Naive B cell (primary cell): ENCODE measurements around the gene CDON. TPM values are rescaled to one million over a fixed set of nuclear protein-coding genes. Genes with fewer than 3 reads are reported as not detected.
"Not testable (repeated sequence)": the region's sequence is repeated elsewhere in the genome, so short reads cannot be mapped to it uniquely, and the experiment has no call there.

Experiments
- ATAC-seq, 2 donors: fragments of 150-1000 bp; cut with Tn5 transposase; 2 replicates each; pipeline ENCODE4 v1.10.0; 2021; ENCODE audit warnings: low read depth in 2 of 2, mild to moderate bottlenecking in 2 of 2, moderate library complexity in 2 of 2
- DNase-seq: peaks from one replicate; pipeline ENCODE4 v3.0.0; 2022
- H3K27ac Mint-ChIP-seq, 6 donors: one replicate each; pipeline ENCODE4 v1.8.0; 2020 to 2022; ENCODE audit warnings: mild to moderate bottlenecking in 6 of 6, mixed read lengths in 6 of 6, moderate library complexity in 5 of 6, inconsistent platforms in 2 of 6
- H3K27me3 Mint-ChIP-seq, 3 donors: one replicate each; pipeline ENCODE4 v1.8.0; 2021 to 2022; ENCODE audit warnings: mixed read lengths in 3 of 3, mild to moderate bottlenecking in 1 of 3
- H3K36me3 Mint-ChIP-seq, 2 donors: one replicate each; pipeline ENCODE4 v1.8.0; 2020 to 2022; ENCODE audit warnings: mixed read lengths in 2 of 2, inconsistent platforms in 1 of 2, mild to moderate bottlenecking in 1 of 2
- H3K4me1 Mint-ChIP-seq, 3 donors: one replicate each; pipeline ENCODE4 v1.8.0; 2020 to 2022; ENCODE audit warnings: mixed read lengths in 3 of 3, inconsistent platforms in 1 of 3, mild to moderate bottlenecking in 1 of 3, moderate library complexity in 1 of 3
- H3K4me3 Mint-ChIP-seq, 8 donors: one replicate each; pipeline ENCODE4 v1.8.0; 2020 to 2022; ENCODE audit warnings: mild to moderate bottlenecking in 8 of 8, mixed read lengths in 8 of 8, moderate library complexity in 8 of 8, inconsistent platforms in 2 of 8
- H3K9me3 Mint-ChIP-seq, 7 donors: one replicate each; pipeline ENCODE4 v1.8.0; 2020 to 2022; ENCODE audit warnings: mixed read lengths in 7 of 7, mild to moderate bottlenecking in 5 of 7, inconsistent platforms in 2 of 7, moderate library complexity in 1 of 7
- polyA plus RNA-seq, 6 donors: library from polyadenylated mRNA; unstranded; fragments of 300-500 nt; fragmentation: Illumina TruSeq; gene quantifications; one replicate each; pipeline ENCODE4 v1.2.3, GENCODE V29; 2021; ENCODE audit warnings: low read depth in 6 of 6

Gene CDON
- polyA plus RNA-seq, 6 donors from 2014 or later: not detected

DNA sequence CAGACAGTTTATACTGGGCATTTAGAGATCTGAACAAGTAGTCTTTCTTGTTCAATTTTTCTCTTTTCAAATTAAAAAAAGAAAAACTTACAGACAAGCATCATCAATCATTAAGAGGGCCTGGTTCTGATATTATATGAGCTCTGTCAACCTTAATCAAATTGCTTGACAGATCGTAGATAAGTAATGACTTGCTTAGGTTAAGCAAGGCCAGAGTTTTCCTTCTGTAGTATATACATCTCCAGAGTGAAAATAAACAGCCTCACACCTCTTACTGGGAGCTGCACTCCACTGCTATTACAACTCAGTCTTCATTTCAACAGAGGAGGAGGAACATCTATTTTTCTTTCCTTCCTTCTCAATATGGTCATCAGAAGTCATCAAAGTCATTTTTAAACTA is 13.5 kb downstream of the CDON start:
- H3K4me1 Mint-ChIP-seq: no peaks in the 10 kb centered on the region
- H3K36me3 Mint-ChIP-seq: no peaks in the 10 kb centered on the region
- DNase-seq (no peak), ATAC-seq (no peak)
- H3K27me3 Mint-ChIP-seq: peaks cover 17 to 20% (median 20%) of the 10 kb centered on the region in 3 donors
- H3K9me3 Mint-ChIP-seq: no peaks in the 10 kb centered on the region
- no peak overlapping the region for H3K4me3 Mint-ChIP-seq
- H3K27ac Mint-ChIP-seq: no peak overlapping the region

DNA sequence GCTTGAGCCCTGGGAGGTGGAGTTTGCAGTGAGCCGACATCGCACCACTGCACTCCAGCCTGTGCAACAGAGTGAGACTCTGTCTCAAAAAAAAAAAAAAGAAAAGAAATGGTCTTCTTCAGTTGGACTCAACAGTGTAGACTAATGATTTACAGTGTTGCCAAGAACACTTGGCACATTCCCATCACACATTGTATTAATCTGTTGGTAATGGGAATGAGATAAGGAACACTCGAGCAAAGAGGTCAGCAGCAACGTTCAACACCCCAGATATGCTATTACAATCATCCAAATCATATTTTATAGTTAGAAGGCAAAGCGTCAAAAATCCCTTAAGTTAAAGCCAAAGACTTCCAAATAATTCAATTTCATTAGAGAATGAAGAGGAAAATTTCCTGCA is 14.5 kb downstream of the CDON start:
- DNase-seq (no peak), ATAC-seq (no peak)
- Mint-ChIP-seq H3K9me3 (no peaks in the 10 kb centered on the region), H3K36me3 (no peaks in the 10 kb centered on the region), H3K4me1 (no peaks in the 10 kb centered on the region), H3K4me3 (no peak overlapping the region), H3K27ac (no peak overlapping the region), H3K27me3 (peaks cover 16 to 24% (median 17%) of the 10 kb centered on the region in 3 donors)

DNA sequence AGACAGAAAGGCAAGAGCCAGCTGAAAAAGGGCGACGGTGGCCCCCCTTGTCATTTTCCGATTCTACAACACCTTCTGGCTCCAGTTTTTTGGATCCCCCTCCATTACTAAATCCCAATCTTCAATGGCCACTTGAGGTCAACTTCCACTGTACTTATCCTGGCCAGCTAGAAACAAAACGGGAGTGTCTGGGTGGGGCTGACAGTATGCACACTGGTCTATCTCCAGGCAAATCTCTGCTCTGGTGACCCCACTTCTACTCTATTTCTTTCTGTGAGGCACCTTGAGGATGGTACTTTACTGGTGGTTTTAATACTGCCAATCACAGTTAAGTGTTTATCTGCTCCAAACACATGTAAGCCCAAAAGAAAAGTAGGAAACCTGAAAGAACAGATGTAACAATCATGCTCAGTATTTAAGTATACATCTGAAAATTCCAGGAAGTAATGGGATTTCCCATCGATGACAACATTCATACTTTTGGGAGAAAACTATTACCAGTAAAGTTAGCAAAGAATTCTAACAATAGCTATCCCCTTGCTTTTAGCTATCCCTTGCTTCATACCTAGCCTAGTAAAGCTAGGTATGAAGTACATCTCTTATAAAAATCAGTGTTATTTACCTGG is 16.0 kb downstream of the CDON start:
- DNase-seq: no peak
- H3K4me3 Mint-ChIP-seq: no peak overlapping the region

DNA sequence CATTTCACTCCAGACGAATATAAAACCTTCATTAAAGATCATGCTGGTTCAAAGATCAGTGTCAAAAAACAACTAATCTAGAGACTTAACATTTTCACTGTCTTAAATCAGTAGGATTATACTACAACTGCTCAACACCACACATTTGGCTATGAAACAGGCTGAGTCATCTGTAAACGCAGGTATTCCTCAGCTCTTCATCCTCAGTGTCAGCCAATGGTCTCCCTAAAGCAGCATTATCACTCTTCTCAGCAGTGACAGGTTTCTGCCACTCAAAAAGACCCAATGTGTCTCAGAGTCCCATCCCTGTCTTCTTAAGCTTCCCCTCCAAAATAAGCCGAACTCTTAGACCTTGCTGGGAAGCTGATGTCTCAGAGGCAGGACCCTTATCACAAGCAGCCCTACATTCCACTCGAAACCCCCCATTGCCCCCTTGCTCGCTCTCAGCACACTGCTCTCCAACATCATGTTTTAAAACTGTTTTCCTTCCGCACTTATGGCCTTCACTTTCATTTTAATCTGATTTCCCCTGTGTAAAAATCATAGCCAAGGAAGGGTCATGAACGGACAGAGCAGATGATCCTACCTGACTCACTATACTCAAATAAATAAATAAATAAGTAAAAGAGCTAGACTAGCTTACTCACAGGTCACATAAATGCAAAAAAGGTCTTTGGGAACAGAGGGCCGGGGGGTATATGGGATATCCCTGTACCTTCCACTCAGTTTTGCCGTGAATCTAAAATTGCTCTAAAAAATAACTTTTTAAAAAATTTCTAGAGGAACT is 23.0 kb downstream of the CDON start:
- Mint-ChIP-seq H3K4me1 (no peaks in the 10 kb centered on the region), H3K36me3 (no peaks in the 10 kb centered on the region)

More for the DNA sequence above, 16.0 kb downstream of the CDON start:
- Mint-ChIP-seq H3K9me3 (no peaks in the 10 kb centered on the region), H3K27ac (no peak overlapping the region), H3K4me1 (no peaks in the 10 kb centered on the region), H3K27me3 (peaks cover 16 to 24% (median 17%) of the 10 kb centered on the region in 3 donors), H3K36me3 (no peaks in the 10 kb centered on the region)
- ATAC-seq: no peak

DNA sequence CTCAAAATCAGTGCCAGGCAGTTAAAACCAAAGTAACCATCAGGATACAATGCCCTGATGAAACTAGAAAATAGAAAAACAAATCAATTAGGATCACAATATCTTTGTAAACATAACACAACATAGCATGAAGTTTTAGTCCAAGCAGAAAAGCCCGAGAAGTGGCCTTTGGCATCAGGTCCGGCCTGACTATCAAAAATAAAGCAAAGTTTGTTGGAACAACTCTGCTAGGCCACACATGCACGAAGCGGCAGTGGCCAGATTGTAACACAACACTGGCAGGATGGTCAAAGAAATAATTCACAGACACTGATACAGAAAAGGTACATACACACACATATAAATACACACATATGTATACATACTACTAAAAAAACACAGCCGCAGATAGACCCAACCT is 26.9 kb downstream of the CDON start:
- Mint-ChIP-seq H3K9me3 (peaks cover 0 to 5% (median 0%) of the 10 kb centered on the region in 7 donors), H3K4me3 (no peak overlapping the region), H3K4me1 (no peaks in the 10 kb centered on the region), H3K36me3 (no peaks in the 10 kb centered on the region), H3K27ac (no peak overlapping the region), H3K27me3 (peaks cover 22 to 35% (median 35%) of the 10 kb centered on the region in 3 donors)
- DNase-seq (no peak), ATAC-seq (no peak)

More for the DNA sequence above, 23.0 kb downstream of the CDON start:
- no peak for ATAC-seq
- H3K9me3 Mint-ChIP-seq: no peaks in the 10 kb centered on the region
- H3K4me3 Mint-ChIP-seq: no peak overlapping the region
- peaks cover 6 to 13% (median 9%) of the 10 kb centered on the region in 3 donors for H3K27me3 Mint-ChIP-seq
- DNase-seq: no peak
- H3K27ac Mint-ChIP-seq: no peak overlapping the region

DNA sequence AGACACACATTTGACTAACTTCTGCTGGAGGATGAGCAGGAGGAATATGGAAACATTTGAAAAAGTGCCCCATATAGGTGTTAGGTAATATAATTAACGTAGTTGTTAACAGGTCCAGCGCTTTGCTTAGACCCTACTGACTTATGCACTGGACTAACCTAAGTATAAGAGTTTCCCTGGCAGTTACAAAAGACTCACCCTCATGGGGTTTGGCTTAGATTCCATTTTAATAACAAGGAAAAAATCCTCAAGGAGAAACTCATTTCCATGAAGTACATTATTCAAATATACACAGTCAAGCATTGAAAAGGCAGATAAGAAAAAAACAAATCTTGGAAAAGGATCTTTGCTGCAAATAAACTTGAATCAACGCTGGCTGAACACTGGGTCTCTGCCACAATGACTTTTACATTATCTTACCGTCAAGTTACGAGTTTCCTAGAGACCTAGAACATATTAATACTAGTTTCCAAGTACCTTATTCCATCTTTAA is 27.7 kb downstream of the CDON start:
- peaks cover 22 to 35% (median 35%) of the 10 kb centered on the region in 3 donors for H3K27me3 Mint-ChIP-seq
- no peak for DNase-seq
- no peak overlapping the region for H3K4me3 Mint-ChIP-seq
- no peak overlapping the region for H3K27ac Mint-ChIP-seq
- peaks cover 0 to 5% (median 0%) of the 10 kb centered on the region in 7 donors for H3K9me3 Mint-ChIP-seq
- ATAC-seq: no peak
- no peaks in the 10 kb centered on the region for H3K4me1 Mint-ChIP-seq
- H3K36me3 Mint-ChIP-seq: no peaks in the 10 kb centered on the region

DNA sequence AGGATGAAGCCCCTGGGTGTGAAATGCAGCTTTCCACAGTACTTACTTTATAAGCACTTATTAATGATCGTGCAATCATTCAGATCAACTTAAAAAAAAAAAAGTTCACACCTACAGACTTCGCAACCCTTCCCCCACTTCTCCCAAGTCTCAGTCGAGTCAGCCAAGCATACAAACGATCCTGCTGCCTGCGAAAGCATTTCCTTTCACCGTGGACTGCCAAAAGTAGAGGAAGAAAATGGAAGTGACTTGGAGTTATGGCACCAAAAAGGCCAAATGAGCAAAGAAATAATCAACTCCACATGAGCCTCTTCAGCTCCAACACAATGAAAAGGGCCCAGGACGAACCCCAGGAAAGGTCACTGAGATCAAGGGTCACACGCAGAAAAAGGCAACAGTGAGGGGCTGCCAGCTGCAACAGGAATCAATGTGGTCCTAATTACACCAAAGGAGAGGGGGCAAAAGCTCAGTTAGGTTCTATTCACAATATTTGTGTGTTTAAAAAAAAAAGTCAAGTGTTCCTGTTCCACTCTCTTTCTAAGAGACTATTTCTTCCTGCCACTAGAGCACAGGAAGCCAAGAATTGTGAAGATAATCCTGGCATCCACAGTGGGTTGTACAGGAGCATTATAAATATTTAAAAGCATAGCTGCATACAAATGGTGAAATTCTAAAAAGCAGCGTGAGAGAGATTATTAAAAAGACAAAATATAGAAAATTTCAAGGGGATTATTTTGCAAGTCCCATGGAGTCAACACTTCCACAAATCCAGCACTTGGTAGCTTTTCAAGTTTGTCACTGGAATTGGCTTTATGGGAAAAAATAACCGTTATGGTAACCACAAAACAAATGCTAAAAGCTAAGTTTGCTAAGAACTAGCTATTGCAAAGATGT is 28.4 kb downstream of the CDON start:
- no peaks in the 10 kb centered on the region for H3K4me1 Mint-ChIP-seq
- H3K9me3 Mint-ChIP-seq: peaks cover 0 to 5% (median 0%) of the 10 kb centered on the region in 7 donors
- no peaks in the 10 kb centered on the region for H3K36me3 Mint-ChIP-seq
- no peak overlapping the region for H3K27ac Mint-ChIP-seq
- no peak overlapping the region for H3K4me3 Mint-ChIP-seq
- H3K27me3 Mint-ChIP-seq: peaks cover 22 to 41% (median 39%) of the 10 kb centered on the region in 3 donors
- DNase-seq: no peak
- no peak for ATAC-seq

DNA sequence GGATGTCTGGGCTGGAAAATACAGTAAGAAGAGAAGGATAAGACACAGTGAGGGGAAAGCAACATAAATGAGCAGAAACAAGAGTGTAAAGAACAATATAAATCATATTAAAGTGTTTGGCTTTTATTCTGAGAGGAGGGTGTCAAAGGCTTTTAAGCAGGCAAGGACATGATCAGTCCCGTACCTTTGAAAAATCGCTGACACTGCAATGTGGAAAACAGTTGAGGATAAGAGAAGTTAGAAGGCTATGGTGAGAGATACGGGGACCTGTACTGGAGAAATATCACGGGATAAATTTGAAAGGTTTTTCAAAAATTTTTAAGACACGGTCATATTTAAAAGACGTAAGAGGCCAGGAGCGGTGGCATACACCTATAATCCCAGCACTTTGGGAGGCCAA is 30.3 kb downstream of the CDON start:
- no peaks in the 10 kb centered on the region for H3K4me1 Mint-ChIP-seq
- H3K27me3 Mint-ChIP-seq: peaks cover 24 to 43% (median 41%) of the 10 kb centered on the region in 3 donors
- H3K27ac Mint-ChIP-seq: no peak overlapping the region
- ATAC-seq (no peak), DNase-seq (no peak)
- H3K36me3 Mint-ChIP-seq: no peaks in the 10 kb centered on the region
- H3K9me3 Mint-ChIP-seq: peaks cover 0 to 5% (median 0%) of the 10 kb centered on the region in 7 donors
- H3K4me3 Mint-ChIP-seq: no peak overlapping the region

DNA sequence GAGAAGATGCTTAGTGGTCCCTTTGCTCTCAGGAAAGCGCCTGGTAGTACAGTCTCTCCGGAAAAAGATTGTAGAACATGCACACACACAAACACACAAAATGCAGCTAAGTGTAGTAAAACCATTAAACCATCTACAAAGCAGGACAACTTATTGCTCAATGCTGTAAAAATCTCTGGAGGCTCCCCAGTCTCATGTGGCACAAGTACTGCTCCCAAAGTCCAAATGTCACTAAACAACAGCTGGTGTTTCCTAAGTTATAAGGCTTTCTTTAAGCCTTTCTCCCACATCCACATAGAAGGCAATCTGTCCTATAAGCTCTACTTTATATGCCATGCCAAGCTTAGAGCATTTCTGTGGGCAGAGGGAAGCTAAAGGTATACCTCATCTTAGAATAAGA is 32.9 kb downstream of the CDON start:
- Mint-ChIP-seq H3K36me3 (no peaks in the 10 kb centered on the region), H3K27ac (no peak overlapping the region), H3K9me3 (peaks cover 0 to 5% (median 0%) of the 10 kb centered on the region in 7 donors), H3K27me3 (peaks cover 24 to 41% (median 39%) of the 10 kb centered on the region in 3 donors), H3K4me3 (no peak overlapping the region), H3K4me1 (no peaks in the 10 kb centered on the region)
- DNase-seq (no peak), ATAC-seq (no peak)

DNA sequence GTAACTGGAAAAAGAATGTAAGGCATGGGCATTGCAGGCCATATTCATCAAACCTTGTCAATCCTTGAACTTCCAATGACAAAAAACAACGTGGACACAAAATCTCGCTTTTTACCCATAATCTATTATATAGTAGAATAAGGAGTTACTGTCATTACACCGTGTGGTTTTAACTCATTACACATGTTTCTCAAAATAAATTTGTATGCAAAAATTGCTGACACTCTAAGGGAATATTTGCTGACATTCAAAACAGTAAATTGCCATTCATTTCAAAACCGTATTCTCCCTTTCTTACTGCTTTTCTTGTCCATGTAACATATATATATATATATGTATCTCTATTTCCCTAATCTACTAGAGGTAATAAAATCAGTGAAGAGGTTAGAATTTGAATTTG is 33.4 kb downstream of the CDON start:
- Mint-ChIP-seq H3K4me3 (no peak overlapping the region), H3K27me3 (peaks cover 24 to 39% (median 37%) of the 10 kb centered on the region in 3 donors), H3K4me1 (no peaks in the 10 kb centered on the region), H3K9me3 (peaks cover 0 to 5% (median 0%) of the 10 kb centered on the region in 7 donors), H3K36me3 (no peaks in the 10 kb centered on the region), H3K27ac (no peak overlapping the region)
- ATAC-seq: no peak
- DNase-seq: no peak

DNA sequence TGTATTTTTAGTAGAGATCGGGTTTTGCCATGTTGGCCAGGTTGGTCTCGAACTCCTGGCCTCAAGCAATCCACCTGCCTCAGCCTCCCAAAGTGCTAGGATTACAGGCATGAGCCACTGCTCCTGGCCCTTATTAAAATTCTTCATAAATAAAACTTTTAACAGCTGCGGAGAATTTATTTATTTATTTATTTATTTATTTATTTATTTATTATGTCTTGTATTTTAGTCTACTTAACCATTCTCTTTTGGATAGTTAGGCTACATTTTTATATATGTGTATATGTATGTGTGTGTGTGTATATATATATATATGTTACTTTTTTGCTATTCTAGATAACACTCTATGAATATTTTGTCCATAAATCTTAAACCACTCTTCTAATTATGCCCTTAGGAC is 34.1 kb downstream of the CDON start:
- H3K27me3 Mint-ChIP-seq: peaks cover 22 to 32% (median 30%) of the 10 kb centered on the region in 3 donors
- not testable (repeated sequence) for H3K27ac Mint-ChIP-seq, DNase-seq, H3K9me3 Mint-ChIP-seq, H3K36me3 Mint-ChIP-seq, H3K4me3 Mint-ChIP-seq, H3K4me1 Mint-ChIP-seq, ATAC-seq

DNA sequence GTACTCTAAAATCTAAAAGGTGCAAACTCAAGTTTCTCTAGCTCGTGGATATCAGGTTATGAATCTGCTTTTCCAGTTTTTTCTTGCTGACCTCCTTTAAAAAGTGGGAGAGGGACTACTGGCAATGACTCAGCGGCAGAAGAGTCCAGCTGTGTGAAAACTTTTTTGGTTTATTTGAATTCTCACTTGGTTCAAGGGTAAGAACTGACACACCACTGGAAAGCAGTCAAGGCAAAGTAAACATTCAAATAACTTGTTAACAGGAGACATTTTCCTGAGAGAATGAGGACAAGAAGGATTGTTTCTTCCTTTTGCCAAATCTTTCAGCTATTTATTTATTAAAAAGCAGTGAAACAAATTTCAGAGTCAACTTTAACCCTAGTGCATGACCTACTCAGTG is 36.1 kb downstream of the CDON start:
- DNase-seq (no peak), ATAC-seq (no peak)
- H3K4me3 Mint-ChIP-seq: no peak overlapping the region
- no peaks in the 10 kb centered on the region for H3K4me1 Mint-ChIP-seq
- H3K27me3 Mint-ChIP-seq: peaks cover 8 to 13% (median 12%) of the 10 kb centered on the region in 3 donors
- no peaks in the 10 kb centered on the region for H3K36me3 Mint-ChIP-seq
- H3K27ac Mint-ChIP-seq: no peak overlapping the region
- no peaks in the 10 kb centered on the region for H3K9me3 Mint-ChIP-seq

DNA sequence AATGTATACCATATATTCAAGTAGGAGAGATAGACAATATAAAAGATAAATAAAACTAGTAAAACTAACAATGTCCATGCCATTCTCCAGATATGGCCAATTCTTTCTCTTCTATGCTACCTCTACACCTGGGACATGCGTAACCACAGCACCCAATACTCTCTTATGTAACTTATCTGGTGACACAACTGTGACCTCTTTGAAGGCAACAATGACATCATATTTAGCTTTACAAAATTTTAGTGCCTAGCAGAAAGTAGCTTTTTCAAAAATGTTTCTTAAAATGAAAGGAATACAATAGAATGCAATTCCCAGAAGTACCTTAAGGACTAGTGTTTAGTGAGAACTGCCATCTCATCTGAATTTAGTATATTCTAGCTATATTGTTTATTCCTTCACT is 36.8 kb downstream of the CDON start:
- no peak for DNase-seq
- no peak overlapping the region for H3K27ac Mint-ChIP-seq
- H3K9me3 Mint-ChIP-seq: no peaks in the 10 kb centered on the region

More for the DNA sequence above, 36.8 kb downstream of the CDON start:
- no peak for ATAC-seq
- peaks cover 6 to 20% (median 10%) of the 10 kb centered on the region in 3 donors for H3K27me3 Mint-ChIP-seq
- H3K4me1 Mint-ChIP-seq: no peaks in the 10 kb centered on the region
- H3K4me3 Mint-ChIP-seq: no peak overlapping the region
- H3K36me3 Mint-ChIP-seq: no peaks in the 10 kb centered on the region
